ENCODE results near the gene ANKRD52.
"Not testable (repeated sequence)": the region's sequence is repeated elsewhere in the genome, so short reads cannot be mapped to it uniquely, and the experiment has no call there.

ANKRD52 gene

DNA sequence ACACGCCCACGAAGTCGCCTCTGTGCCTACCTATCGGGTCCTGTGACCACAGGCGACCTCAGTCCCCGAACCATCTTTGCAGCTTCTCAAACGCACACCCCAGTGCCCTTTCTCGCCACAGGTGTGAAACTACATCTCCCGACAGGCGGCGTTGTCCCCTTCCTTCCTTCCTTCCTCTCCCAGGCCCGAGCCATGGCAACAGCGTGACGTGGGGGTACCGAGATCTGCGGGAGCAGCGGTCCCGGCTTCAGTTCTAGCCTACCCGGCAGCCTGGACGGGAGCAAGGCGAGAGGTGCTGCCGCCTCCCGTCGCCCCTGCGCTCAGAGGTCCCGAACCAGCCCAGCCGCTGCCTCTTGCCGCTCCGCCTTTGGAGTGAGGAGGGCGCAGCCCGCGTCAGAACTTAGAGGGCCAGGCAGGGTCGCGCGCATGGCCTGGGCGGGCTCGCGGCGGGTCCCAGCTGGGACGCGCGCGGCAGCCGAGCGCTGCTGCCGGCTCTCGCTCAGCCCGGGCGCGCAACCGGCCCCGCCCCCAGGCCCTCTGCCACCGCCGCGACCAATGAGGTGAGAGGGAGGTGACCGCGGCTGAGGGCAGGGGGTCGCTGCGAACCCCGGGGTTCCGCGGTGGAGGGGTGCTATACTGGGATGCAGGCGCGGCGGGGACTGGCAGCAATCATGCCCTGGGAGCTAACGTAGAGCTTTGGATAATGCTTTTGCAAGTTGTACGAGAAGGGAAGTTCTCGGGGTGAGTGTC lies 8.7 kb upstream of the ANKRD52 start, which contains the start of gene COQ10A:
COQ10A (plus strand) TSS at position 250 of the 750 bp plus-strand sequence; CDS start at position 427, 177 bp downstream.
- Histone ChIP-seq H3K9ac (ENCODE audit: low read length) (peak within 1 kb of the TSS; percentile 94), H3K4me3 (ENCODE audit: insufficient read depth in 1 of 2, low read depth in 1 of 2, low read length in 2 of 2) (peak within 1 kb of the TSS; percentile 78 to 85), H3K27ac (ENCODE audit: low read length, poor library complexity, severe bottlenecking) (peak within 1 kb of the TSS; percentile 55), H3K14ac (ENCODE audit: low read length in 2 of 2) (peak within 1 kb of the TSS in 1 of 2 experiments; percentile 50), H3K18ac (ENCODE audit: low read depth in 1 of 2, low read length in 2 of 2) (peak within 1 kb of the TSS; percentile 85 to 92), H2BK5ac (ENCODE audit: low read depth, low read length, poor library complexity, severe bottlenecking) (no peak within 1 kb of the TSS), H2BK12ac (ENCODE audit: low read length in 2 of 2) (peak within 1 kb of the TSS in 1 of 2 experiments; percentile 27), H3K9me3 (ENCODE audit: control insufficient read depth, low read length) (no peaks in the 10 kb centered on the region), H2BK15ac (ENCODE audit: low read depth, poor library complexity, severe bottlenecking) (peak within 1 kb of the TSS; percentile 97), H2BK120ac (ENCODE audit: low read depth, low read length) (no peak within 1 kb of the TSS), H2AFZ (ENCODE audit: low read depth, low read length) (peak within 1 kb of the TSS; percentile 87), H4K91ac (ENCODE audit: low read length) (peak within 1 kb of the TSS; percentile 88), H3K4me2 (ENCODE audit: low read length, poor library complexity, severe bottlenecking) (peak within 1 kb of the TSS; percentile 72), H3K79me1 (replicated peaks; ENCODE audit: low read length, poor library complexity, severe bottlenecking) (no peaks in the 10 kb centered on the region), H3K36me3 (ENCODE audit: control insufficient read depth in 1 of 2, insufficient read depth in 2 of 2, low read depth in 1 of 2, low read length in 2 of 2) (peaks cover 6 to 31% of the 10 kb centered on the region in 2 experiments), H2AK5ac (ENCODE audit: low read length, severe bottlenecking) (no peak within 1 kb of the TSS), H3K23ac (ENCODE audit: low read length in 2 of 2) (no peak within 1 kb of the TSS), H4K8ac (ENCODE audit: low read length) (peak within 1 kb of the TSS; percentile 83), H3K27me3 (ENCODE audit: control insufficient read depth in 1 of 2, insufficient read depth in 1 of 2, low read length in 2 of 2) (no peaks in the 10 kb centered on the region), H3K4me1 (ENCODE audit: control insufficient read depth, insufficient read depth, low read depth, low read length) (peaks cover 6% of the 10 kb centered on the region), H3K4ac (ENCODE audit: low read depth in 1 of 2, low read length in 2 of 2) (peak within 1 kb of the TSS in 1 of 2 experiments; percentile 42)
- 1% methylated on average over 59 of the region's 68 CpGs for WGBS
- peak; percentile 93 for DNase-seq

DNA sequence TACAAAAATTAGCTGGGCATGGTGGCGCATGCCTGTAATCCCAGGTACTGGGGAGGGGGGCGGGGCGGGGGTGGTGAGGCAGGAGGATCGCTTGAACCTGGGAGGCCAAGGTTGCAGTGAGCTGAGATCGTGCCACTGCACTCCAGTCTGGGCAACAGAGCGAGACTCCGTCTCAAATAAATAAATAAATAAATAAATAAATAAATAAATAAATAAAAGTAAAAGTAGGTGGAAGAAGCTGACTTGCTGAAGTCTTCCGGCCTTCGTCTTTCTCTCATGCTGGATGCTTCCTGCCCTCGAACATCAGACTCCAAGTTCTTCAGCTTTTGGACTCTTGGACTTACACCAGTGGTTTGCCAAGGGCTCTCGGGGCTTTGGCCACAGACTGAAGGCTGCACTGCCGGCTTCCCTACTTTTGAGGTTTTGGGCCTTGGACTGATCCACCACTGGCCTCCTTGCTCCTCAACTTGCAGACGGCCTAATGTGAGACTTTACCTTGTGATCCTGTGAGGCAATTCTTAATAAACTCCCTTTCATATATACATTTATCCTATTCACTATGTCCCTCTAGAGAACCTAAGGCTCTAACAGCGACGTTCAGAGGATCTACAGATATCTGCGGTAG lies 8.0 kb upstream of the ANKRD52 start:
- H3K18ac ChIP-seq (ENCODE audit: low read depth in 1 of 2, low read length in 2 of 2), result peak overlapping the region in 1 of 2 experiments; percentile 92
- peak overlapping the region; percentile 88 for H4K91ac ChIP-seq (ENCODE audit: low read length)
- peak overlapping the region; percentile 39 for H2BK15ac ChIP-seq (ENCODE audit: low read depth, poor library complexity, severe bottlenecking)
- not testable (repeated sequence) for H3K4ac ChIP-seq (ENCODE audit: low read depth in 1 of 2, low read length in 2 of 2); DNase-seq; H2BK5ac ChIP-seq (ENCODE audit: low read depth, low read length, poor library complexity, severe bottlenecking); H2AK5ac ChIP-seq (ENCODE audit: low read length, severe bottlenecking); H3K9me3 ChIP-seq (ENCODE audit: control insufficient read depth, low read length); H3K23ac ChIP-seq (ENCODE audit: low read length in 2 of 2); H3K14ac ChIP-seq (ENCODE audit: low read length in 2 of 2); H3K4me1 ChIP-seq (ENCODE audit: control insufficient read depth, insufficient read depth, low read depth, low read length); H3K27me3 ChIP-seq (ENCODE audit: control insufficient read depth in 1 of 2, insufficient read depth in 1 of 2, low read length in 2 of 2); H3K79me1 ChIP-seq (replicated peaks; ENCODE audit: low read length, poor library complexity, severe bottlenecking); H2BK12ac ChIP-seq (ENCODE audit: low read length in 2 of 2); H2BK120ac ChIP-seq (ENCODE audit: low read depth, low read length)
- H3K4me3 ChIP-seq (ENCODE audit: insufficient read depth in 1 of 2, low read depth in 1 of 2, low read length in 2 of 2), result peak overlapping the region; percentile 78 to 85
- H3K9ac ChIP-seq (ENCODE audit: low read length), result peak overlapping the region; percentile 94
- peak overlapping the region; percentile 72 for H3K4me2 ChIP-seq (ENCODE audit: low read length, poor library complexity, severe bottlenecking)
- peak overlapping the region; percentile 83 for H4K8ac ChIP-seq (ENCODE audit: low read length)
- peaks cover 6 to 24% of the 10 kb centered on the region in 2 experiments for H3K36me3 ChIP-seq (ENCODE audit: control insufficient read depth in 1 of 2, insufficient read depth in 2 of 2, low read depth in 1 of 2, low read length in 2 of 2)
- WGBS, result 64% methylated on average over 13 of the region's 16 CpGs
- peak overlapping the region; percentile 87 for H2AFZ ChIP-seq (ENCODE audit: low read depth, low read length)
- H3K27ac ChIP-seq (ENCODE audit: low read length, poor library complexity, severe bottlenecking), result peak overlapping the region; percentile 55

- not testable (repeated sequence) for H3K4me2 ChIP-seq (ENCODE audit: low read length, poor library complexity, severe bottlenecking); H3K14ac ChIP-seq (ENCODE audit: low read length in 2 of 2); H3K27ac ChIP-seq (ENCODE audit: low read length, poor library complexity, severe bottlenecking); H3K27me3 ChIP-seq (ENCODE audit: control insufficient read depth in 1 of 2, insufficient read depth in 1 of 2, low read length in 2 of 2); H2AFZ ChIP-seq (ENCODE audit: low read depth, low read length); H4K8ac ChIP-seq (ENCODE audit: low read length); H3K23ac ChIP-seq (ENCODE audit: low read length in 2 of 2); H3K4ac ChIP-seq (ENCODE audit: low read depth in 1 of 2, low read length in 2 of 2); H2AK5ac ChIP-seq (ENCODE audit: low read length, severe bottlenecking); H3K18ac ChIP-seq (ENCODE audit: low read depth in 1 of 2, low read length in 2 of 2); H3K79me1 ChIP-seq (replicated peaks; ENCODE audit: low read length, poor library complexity, severe bottlenecking); H4K91ac ChIP-seq (ENCODE audit: low read length); H3K36me3 ChIP-seq (ENCODE audit: control insufficient read depth in 1 of 2, insufficient read depth in 2 of 2, low read depth in 1 of 2, low read length in 2 of 2); H2BK120ac ChIP-seq (ENCODE audit: low read depth, low read length); H3K9ac ChIP-seq (ENCODE audit: low read length); H3K4me3 ChIP-seq (ENCODE audit: insufficient read depth in 1 of 2, low read depth in 1 of 2, low read length in 2 of 2); H2BK5ac ChIP-seq (ENCODE audit: low read depth, low read length, poor library complexity, severe bottlenecking); H2BK15ac ChIP-seq (ENCODE audit: low read depth, poor library complexity, severe bottlenecking); DNase-seq; H3K4me1 ChIP-seq (ENCODE audit: control insufficient read depth, insufficient read depth, low read depth, low read length); H3K9me3 ChIP-seq (ENCODE audit: control insufficient read depth, low read length); H2BK12ac ChIP-seq (ENCODE audit: low read length in 2 of 2)
- WGBS, result 96% methylated on average over 7 of the region's 7 CpGs
Measured at GRCh38 chr12:56262955-56263354, 4.8 kb upstream of the ANKRD52 start.

DNA sequence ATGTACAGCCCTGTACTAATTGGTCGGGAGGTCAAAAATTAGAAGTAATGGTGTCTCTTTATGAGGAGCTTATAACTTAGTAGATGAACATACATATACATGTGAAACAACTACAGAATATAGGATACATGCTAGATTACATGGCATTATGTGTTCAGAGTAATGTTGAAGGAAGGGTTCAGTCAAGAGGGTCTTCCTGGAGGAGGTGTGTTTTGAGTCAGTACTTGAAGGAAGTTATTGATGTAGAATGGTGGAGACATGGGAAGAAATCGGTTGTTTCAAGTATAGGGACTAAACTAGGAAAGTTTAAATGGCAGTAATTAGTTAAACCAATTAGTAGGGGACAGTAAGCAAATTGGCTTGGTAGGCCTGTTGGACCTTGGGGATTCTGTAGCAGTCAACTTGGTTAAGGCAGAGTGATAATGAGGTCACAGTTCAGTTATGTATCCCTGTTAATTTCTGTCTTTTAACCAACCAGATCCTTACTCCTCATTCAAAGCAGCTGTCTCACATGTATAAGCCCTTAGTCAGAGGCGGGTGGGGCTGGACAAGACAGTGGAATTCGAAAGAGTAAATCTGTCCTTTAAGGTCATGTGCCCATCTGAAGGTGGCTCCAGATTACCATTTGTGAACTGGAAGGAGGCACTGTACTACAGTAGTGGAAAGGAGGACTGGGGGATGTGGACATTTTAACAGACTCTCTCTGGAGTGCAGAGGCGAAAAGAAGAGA lies 3.5 kb upstream of the ANKRD52 start:
- no peak overlapping the region for H2AFZ ChIP-seq (ENCODE audit: low read depth, low read length)
- no peak overlapping the region for H3K4ac ChIP-seq (ENCODE audit: low read depth in 1 of 2, low read length in 2 of 2)
- H2BK120ac ChIP-seq (ENCODE audit: low read depth, low read length), result no peak overlapping the region
- H3K27me3 ChIP-seq (ENCODE audit: control insufficient read depth in 1 of 2, insufficient read depth in 1 of 2, low read length in 2 of 2), result no peaks in the 10 kb centered on the region
- no peak overlapping the region for H3K4me3 ChIP-seq (ENCODE audit: insufficient read depth in 1 of 2, low read depth in 1 of 2, low read length in 2 of 2)
- no peak overlapping the region for H4K8ac ChIP-seq (ENCODE audit: low read length)
- no peak overlapping the region for H2BK12ac ChIP-seq (ENCODE audit: low read length in 2 of 2)
- no peak overlapping the region for H3K9ac ChIP-seq (ENCODE audit: low read length)
- no peaks in the 10 kb centered on the region for H3K9me3 ChIP-seq (ENCODE audit: control insufficient read depth, low read length)
- no peak overlapping the region for H3K4me2 ChIP-seq (ENCODE audit: low read length, poor library complexity, severe bottlenecking)
- 58% methylated on average over 4 of the region's 5 CpGs for whole genome bisulfite sequencing
- peak overlapping the region; percentile 43 for H3K27ac ChIP-seq (ENCODE audit: low read length, poor library complexity, severe bottlenecking)
- no peak overlapping the region for H4K91ac ChIP-seq (ENCODE audit: low read length)
- peaks cover 0 to 3% of the 10 kb centered on the region in 2 experiments for H3K36me3 ChIP-seq (ENCODE audit: control insufficient read depth in 1 of 2, insufficient read depth in 2 of 2, low read depth in 1 of 2, low read length in 2 of 2)
- peak; percentile 74 for DNase-seq
- peaks cover 10% of the 10 kb centered on the region for H3K4me1 ChIP-seq (ENCODE audit: control insufficient read depth, insufficient read depth, low read depth, low read length)
- no peak overlapping the region for H3K18ac ChIP-seq (ENCODE audit: low read depth in 1 of 2, low read length in 2 of 2)
- no peak overlapping the region for H2BK5ac ChIP-seq (ENCODE audit: low read depth, low read length, poor library complexity, severe bottlenecking)
- no peak overlapping the region for H2BK15ac ChIP-seq (ENCODE audit: low read depth, poor library complexity, severe bottlenecking)
- H3K14ac ChIP-seq (ENCODE audit: low read length in 2 of 2), result no peak overlapping the region
- H3K79me1 ChIP-seq (replicated peaks; ENCODE audit: low read length, poor library complexity, severe bottlenecking), result no peaks in the 10 kb centered on the region
- H2AK5ac ChIP-seq (ENCODE audit: low read length, severe bottlenecking), result no peak overlapping the region
- H3K23ac ChIP-seq (ENCODE audit: low read length in 2 of 2), result no peak overlapping the region
